ENCODE data around the gene HMOX1.

Gene HMOX1

DNA sequence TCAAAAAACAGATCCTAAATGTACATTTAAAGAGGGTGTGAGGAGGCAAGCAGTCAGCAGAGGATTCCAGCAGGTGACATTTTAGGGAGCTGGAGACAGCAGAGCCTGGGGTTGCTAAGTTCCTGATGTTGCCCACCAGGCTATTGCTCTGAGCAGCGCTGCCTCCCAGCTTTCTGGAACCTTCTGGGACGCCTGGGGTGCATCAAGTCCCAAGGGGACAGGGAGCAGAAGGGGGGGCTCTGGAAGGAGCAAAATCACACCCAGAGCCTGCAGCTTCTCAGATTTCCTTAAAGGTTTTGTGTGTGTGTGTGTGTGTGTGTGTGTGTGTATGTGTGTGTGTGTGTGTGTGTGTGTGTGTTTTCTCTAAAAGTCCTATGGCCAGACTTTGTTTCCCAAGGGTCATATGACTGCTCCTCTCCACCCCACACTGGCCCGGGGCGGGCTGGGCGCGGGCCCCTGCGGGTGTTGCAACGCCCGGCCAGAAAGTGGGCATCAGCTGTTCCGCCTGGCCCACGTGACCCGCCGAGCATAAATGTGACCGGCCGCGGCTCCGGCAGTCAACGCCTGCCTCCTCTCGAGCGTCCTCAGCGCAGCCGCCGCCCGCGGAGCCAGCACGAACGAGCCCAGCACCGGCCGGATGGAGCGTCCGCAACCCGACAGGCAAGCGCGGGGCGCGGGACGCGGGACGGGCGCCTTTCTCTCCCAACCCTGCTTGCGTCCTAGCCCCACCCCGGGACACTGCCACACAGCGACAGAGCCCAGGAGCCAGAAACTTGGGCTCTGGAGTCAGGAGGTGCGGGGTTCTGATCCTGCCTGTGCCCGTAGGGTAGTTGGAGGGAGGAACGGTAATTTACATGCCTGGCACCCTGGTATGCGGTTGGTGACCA, at the start of gene HMOX1:
TSS of gene HMOX1 (plus strand) at position 560 of the 887 bp plus-strand sequence. CDS start at position 638, 78 bp downstream.
- DNase-seq (ENCODE audit: low spot score): peak; percentile 94
- no peak for TF ChIP-seq CTCF (IDR thresholded peaks at IDR 0.05)
- Histone ChIP-seq H3K4me3 (peak within 1 kb of the TSS; percentile 89), H3K27ac (peak within 1 kb of the TSS; percentile 79 to 96)

DNA sequence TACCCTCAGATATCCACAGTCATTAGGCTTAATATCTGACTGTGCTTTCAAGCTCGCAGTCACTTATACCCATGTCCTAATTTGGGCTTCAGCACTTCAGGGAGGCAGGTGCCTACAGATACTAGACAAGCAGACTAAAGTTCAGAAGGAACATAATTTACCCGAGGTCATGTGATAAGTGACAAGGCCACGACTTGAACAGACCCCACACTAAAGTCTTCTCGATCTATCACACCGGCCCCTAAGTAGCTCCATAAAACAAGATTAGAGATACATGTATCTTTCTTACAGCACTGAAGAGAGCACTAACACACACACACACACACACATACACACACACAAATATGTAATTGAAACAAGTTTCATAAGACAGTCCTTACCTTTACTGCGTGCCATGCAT, 48.6 kb upstream of the HMOX1 start:
- no peak overlapping the region for H3K27ac ChIP-seq
- DNase-seq (ENCODE audit: low spot score): no peak

GRCh38 chr22:35333220-35333619, 47.7 kb upstream of the HMOX1 start:
- Histone ChIP-seq H3K27ac (no peak overlapping the region), H3K4me3 (no peak overlapping the region)
- no peak for DNase-seq (ENCODE audit: low spot score)
- no peak for TF ChIP-seq CTCF (IDR thresholded peaks at IDR 0.05)

More for the DNA sequence above, 48.6 kb upstream of the HMOX1 start:
- no peak overlapping the region for H3K4me3 ChIP-seq
- TF ChIP-seq CTCF (IDR thresholded peaks at IDR 0.05): no peak

- TF ChIP-seq CTCF (IDR thresholded peaks at IDR 0.05): no peak
- Histone ChIP-seq H3K4me3 (no peak overlapping the region), H3K27ac (no peak overlapping the region)
- DNase-seq (ENCODE audit: low spot score): no peak
Measured at GRCh38 chr22:35334004-35334403, 46.9 kb upstream of the HMOX1 start.

GRCh38 chr22:35335468-35335867, 45.4 kb upstream of the HMOX1 start:
- no peak for DNase-seq (ENCODE audit: low spot score)
- TF ChIP-seq CTCF (IDR thresholded peaks at IDR 0.05): no peak
- H3K27ac ChIP-seq: no peak overlapping the region
- no peak overlapping the region for H3K4me3 ChIP-seq

DNA sequence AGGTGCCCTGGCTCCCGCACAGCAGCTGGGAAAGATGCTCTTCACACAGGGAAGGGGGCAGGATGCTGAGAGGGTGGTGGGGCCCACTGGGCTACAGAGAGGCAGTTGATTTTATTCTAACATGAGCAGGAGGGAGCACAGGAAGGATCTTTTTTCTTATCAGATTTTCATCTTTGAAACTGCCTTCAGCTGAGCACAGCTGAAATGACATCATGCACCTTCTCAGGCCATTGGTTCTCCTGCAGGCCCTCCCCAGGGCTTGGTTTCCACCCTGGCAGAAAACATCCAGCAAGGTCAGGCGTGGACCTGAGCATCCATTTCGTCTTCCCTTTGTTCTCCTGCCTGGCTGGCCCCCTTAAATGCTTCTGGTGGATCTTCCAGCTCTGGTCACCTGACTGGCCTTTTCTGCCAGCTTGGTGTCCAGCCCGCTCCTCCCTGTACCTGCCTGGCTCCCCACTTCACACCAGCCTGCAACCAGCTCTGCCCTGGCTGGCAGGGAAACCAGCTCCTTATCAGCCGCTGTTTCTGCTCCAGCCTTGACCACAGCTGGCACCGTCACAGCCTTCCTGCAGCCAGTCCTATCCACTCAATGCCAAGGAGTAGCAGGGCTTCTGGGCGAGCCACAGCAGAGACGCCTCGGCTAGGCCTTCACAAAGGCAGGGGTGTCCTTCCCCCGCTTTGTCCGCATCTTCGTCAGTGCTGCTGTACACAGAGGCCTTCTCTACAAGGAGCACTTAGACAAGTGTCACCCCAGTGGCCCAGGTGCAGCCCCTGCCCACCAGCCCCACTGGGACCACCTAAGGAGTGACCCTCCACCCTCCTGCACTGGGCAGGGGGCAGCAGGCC, 44.7 kb upstream of the HMOX1 start:
- TF ChIP-seq CTCF (IDR thresholded peaks at IDR 0.05): no peak
- DNase-seq (ENCODE audit: low spot score): no peak
- Histone ChIP-seq H3K27ac (no peak overlapping the region), H3K4me3 (no peak overlapping the region)

Data from coronary artery (tissue), 2 donors.